Measurements from ENCODE around the gene LIX1L.

Gene LIX1L

DNA sequence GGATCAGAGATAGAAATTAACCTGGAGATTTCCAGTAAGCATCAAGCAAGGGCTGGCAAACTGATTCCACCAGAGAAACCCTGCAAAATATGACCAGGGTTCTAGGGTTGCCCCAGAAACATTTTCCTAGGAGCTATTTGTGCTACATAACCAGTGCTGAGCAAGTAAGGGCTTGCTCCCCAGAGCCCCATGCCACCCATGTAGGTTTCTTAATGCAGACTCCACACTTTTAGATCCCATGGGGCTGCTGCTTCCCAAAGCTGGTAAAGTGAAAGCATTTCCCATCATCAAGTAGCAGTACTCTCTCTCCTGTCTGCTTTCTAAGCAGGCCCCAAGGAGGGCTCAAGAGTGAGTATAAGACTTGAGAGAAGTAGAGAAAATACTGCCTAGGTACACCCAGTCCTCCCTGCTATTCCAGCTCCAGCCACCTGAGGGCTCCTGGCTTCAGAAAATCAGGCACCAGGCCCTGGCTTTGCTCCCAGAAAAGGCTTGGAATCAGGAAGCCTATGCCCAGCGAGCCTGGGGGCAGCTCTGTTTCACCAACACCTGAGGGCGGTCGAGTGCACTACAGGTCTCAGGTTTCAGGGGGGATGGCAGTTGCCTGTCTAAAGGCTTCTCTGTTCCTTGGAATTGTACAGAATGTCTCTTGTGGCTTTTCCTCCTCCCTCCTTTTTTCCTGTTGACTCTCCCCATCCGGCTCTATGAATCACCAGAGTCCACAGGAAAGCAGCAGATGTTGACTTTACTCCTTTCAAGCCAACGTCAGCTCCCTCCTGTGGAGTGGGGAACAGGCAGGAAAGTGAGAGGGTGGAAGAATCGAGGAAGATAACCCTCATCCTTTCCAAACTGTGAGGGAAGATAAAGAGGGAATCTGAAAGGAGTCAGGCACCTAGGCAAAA is 66.0 kb downstream of the LIX1L start:
- peak; percentile 93 for DNase-seq

- DNase-seq, result no peak
These were observed 66.7 kb downstream of the LIX1L start for GRCh38 chr1:145891143-145891542.

GRCh38 chr1:145889722-145890121 is 68.1 kb downstream of the LIX1L start:
- DNase-seq, result no peak

GRCh38 chr1:145887631-145888030 is 70.2 kb downstream of the LIX1L start:
- no peak for DNase-seq

- no peak for DNase-seq
These were observed 71.0 kb downstream of the LIX1L start for GRCh38 chr1:145886816-145887215.

DNA sequence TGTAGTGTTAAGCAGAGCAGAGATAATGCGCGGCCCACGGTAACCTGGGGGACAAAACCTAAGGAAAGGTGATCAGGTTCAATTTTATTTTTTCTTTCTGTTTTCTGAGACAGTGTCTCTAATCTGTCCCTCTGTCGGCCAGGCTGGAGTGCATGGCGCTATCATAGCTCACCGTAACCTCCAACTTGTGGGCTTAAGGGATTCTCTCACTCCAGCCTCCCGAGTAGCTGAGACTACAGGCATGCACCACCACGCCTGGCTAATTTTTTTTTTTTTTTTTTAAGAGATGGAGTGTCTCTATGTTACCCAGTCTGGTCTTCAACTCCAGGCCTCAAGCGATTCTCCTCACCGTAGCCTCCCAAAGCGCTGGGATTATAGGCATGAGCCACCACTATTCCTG is 71.4 kb downstream of the LIX1L start:
- no peak for DNase-seq

DNA sequence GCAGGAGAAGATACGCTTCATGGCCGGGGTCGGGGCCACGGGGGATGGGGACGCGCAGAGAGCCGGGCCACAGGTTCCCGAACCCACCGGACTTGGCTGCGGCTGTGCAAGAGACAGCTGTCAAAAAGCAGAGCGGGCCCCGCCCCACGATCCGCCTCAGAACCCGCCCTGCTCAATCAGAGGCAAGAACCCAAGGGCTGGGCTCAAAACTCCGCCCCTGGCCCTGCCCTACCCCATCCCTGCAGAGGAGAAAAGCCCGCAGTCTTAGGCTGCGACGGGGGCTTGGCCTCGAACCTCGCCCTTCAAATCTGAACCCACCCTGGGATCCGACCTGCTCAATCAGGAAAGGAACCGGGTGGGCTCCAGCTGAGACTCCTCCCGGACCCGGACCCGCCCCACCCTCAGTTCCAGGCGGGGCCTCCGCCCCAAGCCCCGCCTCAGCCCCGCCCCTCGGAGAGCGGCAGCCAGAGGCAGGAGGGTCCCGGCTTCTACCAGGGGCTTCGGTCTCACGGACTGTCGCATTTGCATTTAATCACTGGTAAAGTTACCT is 72.0 kb downstream of the LIX1L start, which contains the start of gene ANKRD35:
TSS of gene ANKRD35 (minus strand) at position 129 of the 550 bp plus-strand sequence. CDS start at position 21, 108 bp downstream.
- DNase-seq, result peak; percentile 78

GRCh38 chr1:145884675-145885074 is 73.1 kb downstream of the LIX1L start:
- DNase-seq, result no peak
